Caki2 (cell line): ENCODE measurements around the gene HOXA6. TPM values are rescaled to one million over a fixed set of nuclear protein-coding genes. Genes with fewer than 3 reads are reported as not detected.

Experiments
- DNase-seq: peaks from one replicate; pipeline ENCODE4 v3.0.0-alpha.2; 2015; ENCODE audit warnings: low read depth
- in situ Hi-C: cut with HindIII; loops from 2 replicates; pipeline ENCODE4 v1.10.0; 2016; ENCODE audit warnings: low sequenced_read_pairs, low pct_unique_long_range_greater_than_20kb, mixed read lengths
- total RNA-seq: library from RNA; depleted of rRNA; stranded (reverse); fragments of >200 nt; shearing (Covaris generic); gene quantifications from 2 replicates; pipeline ENCODE4 v1.2.3, GENCODE V29; 2014; ENCODE audit warnings: low replicate concordance

HOXA6 gene
- total RNA-seq, 1 experiment from 2014 or later: 1.2 TPM

- no peak for DNase-seq
- in situ Hi-C loops: no loop called here
These were observed 38.5 kb upstream of the HOXA6 start for GRCh38 chr7:27185854-27186667.

- in situ Hi-C loops: no loop called here
- no peak for DNase-seq
These were observed 37.7 kb upstream of the HOXA6 start, which contains the start of gene HOXA11 for GRCh38 chr7:27185013-27185853. Gene HOXA11 (minus strand): TSS chr7:27185232. CDS start chr7:27185144, 88 bp downstream.

- DNase-seq: peak; percentile 38
- in situ Hi-C loops: no loop called here
These were observed 36.9 kb upstream of the HOXA6 start for GRCh38 chr7:27184337-27185012.

- in situ Hi-C loops: no loop called here
- no peak for DNase-seq
These were observed 36.2 kb upstream of the HOXA6 start for GRCh38 chr7:27183682-27184336.

GRCh38 chr7:27182861-27183681, 35.5 kb upstream of the HOXA6 start:
- in situ Hi-C loops: no loop called here
- DNase-seq: no peak

- in situ Hi-C loops: no loop called here
- no peak for DNase-seq
These were observed 34.8 kb upstream of the HOXA6 start for GRCh38 chr7:27182285-27182841.

GRCh38 chr7:27181795-27182275, 34.3 kb upstream of the HOXA6 start:
- in situ Hi-C loops: no loop called here
- DNase-seq: no peak

GRCh38 chr7:27180431-27181420, 33.2 kb upstream of the HOXA6 start:
- in situ Hi-C loops: no loop called here
- DNase-seq: no peak

- DNase-seq: peak; percentile 90
- in situ Hi-C loops: no loop called here
These were observed 32.2 kb upstream of the HOXA6 start for GRCh38 chr7:27179503-27180430.

- in situ Hi-C loops: no loop called here
- no peak for DNase-seq
These were observed 31.5 kb upstream of the HOXA6 start for GRCh38 chr7:27179030-27179429.

- in situ Hi-C loops: no loop called here
- peak; percentile 26 for DNase-seq
These were observed 30.8 kb upstream of the HOXA6 start for GRCh38 chr7:27178366-27178765.

- in situ Hi-C loops: no loop called here
- DNase-seq: peak; percentile 34
These were observed 30.3 kb upstream of the HOXA6 start for GRCh38 chr7:27177795-27178320.

- in situ Hi-C loops: no loop called here
- peak; percentile 47 for DNase-seq
These were observed 29.6 kb upstream of the HOXA6 start for GRCh38 chr7:27176962-27177794.

GRCh38 chr7:27176524-27176845, 28.9 kb upstream of the HOXA6 start:
- in situ Hi-C loops: no loop called here
- DNase-seq: peak; percentile 38
